Astrocyte of the spinal cord (primary cell): ENCODE measurements around the gene SAPCD2.

Experiments
- DNase-seq: peaks from one replicate; pipeline ENCODE4 v3.0.0; 2011; ENCODE audit warnings: low read depth, low spot score
- H3K4me3 ChIP-seq: 2 replicates; pipeline ENCODE4 v1.5.1; 2011; ENCODE audit warnings: low read depth, mild to moderate bottlenecking, low read length, moderate library complexity
- in situ Hi-C: cut with HindIII; loops from 2 replicates; pipeline ENCODE4 v1.10.0; 2017; ENCODE audit warnings: low sequenced_read_pairs
- TF ChIP-seq, protein P1 (sequence below): IDR thresholded peaks from 2 replicates; pipeline ENCODE4 v1.5.1; 2012; ENCODE audit warnings: low read depth, mild to moderate bottlenecking, low read length, inconsistent platforms

SAPCD2 gene

DNA sequence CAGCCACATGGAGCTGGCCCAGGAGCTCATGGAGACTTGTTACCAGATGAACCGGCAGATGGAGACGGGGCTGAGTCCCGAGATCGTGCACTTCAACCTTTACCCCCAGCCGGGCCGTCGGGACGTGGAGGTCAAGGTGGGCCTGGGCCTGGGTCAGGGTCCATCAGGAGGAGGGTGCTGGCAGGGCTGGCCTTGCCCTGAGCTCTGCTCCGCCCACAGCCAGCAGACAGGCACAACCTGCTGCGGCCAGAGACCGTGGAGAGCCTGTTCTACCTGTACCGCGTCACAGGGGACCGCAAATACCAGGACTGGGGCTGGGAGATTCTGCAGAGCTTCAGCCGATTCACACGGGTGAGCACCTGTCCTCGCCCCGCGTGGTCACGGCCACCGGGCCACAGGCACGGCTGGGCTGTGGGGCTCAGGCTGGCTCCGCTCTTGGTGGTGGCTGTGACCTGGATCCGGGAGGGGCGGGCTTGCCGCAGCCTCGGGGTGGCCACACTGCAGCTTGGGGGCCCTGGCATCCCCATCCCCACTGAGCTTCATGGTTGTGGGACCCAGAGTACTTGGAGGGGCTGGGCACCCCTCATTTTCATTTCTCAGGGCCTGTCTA, 37.1 kb upstream of the SAPCD2 start:
- no peak for DNase-seq
- H3K4me3 ChIP-seq, result no peak overlapping the region
- in situ Hi-C loops, result no loop called here
- TF ChIP-seq, protein P1, sequence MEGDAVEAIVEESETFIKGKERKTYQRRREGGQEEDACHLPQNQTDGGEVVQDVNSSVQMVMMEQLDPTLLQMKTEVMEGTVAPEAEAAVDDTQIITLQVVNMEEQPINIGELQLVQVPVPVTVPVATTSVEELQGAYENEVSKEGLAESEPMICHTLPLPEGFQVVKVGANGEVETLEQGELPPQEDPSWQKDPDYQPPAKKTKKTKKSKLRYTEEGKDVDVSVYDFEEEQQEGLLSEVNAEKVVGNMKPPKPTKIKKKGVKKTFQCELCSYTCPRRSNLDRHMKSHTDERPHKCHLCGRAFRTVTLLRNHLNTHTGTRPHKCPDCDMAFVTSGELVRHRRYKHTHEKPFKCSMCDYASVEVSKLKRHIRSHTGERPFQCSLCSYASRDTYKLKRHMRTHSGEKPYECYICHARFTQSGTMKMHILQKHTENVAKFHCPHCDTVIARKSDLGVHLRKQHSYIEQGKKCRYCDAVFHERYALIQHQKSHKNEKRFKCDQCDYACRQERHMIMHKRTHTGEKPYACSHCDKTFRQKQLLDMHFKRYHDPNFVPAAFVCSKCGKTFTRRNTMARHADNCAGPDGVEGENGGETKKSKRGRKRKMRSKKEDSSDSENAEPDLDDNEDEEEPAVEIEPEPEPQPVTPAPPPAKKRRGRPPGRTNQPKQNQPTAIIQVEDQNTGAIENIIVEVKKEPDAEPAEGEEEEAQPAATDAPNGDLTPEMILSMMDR, result no peak

DNA sequence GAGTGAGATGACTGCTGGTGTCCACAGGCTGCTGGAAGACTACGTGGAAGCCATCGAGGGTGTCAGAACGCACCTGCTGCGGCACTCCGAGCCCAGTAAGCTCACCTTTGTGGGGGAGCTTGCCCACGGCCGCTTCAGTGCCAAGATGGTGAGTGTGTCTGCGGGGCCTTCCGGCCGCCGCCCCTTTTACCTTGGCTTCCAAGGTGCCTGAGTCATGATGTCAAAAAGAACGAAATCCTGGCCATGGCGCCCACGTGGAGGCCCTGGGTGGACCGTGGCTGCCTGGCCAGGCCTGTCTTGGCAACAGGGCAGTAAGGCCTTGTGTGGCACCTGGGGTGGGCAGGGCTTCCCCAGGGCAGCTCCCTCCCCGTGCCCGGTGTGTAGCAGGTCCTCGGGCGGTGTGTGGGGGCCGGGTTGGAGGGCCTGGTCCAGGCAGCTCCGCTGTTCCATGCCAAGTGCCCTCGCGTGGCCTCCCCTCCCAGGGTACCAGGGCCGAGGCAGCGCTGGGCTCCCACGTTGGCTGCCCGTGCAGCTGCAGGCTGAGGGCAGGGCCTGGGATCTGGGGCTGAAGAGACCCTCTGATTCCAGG, 36.4 kb upstream of the SAPCD2 start:
- in situ Hi-C loops, result no loop called here
- no peak overlapping the region for H3K4me3 ChIP-seq
- no peak for DNase-seq
- TF ChIP-seq, protein P1, result no peak

DNA sequence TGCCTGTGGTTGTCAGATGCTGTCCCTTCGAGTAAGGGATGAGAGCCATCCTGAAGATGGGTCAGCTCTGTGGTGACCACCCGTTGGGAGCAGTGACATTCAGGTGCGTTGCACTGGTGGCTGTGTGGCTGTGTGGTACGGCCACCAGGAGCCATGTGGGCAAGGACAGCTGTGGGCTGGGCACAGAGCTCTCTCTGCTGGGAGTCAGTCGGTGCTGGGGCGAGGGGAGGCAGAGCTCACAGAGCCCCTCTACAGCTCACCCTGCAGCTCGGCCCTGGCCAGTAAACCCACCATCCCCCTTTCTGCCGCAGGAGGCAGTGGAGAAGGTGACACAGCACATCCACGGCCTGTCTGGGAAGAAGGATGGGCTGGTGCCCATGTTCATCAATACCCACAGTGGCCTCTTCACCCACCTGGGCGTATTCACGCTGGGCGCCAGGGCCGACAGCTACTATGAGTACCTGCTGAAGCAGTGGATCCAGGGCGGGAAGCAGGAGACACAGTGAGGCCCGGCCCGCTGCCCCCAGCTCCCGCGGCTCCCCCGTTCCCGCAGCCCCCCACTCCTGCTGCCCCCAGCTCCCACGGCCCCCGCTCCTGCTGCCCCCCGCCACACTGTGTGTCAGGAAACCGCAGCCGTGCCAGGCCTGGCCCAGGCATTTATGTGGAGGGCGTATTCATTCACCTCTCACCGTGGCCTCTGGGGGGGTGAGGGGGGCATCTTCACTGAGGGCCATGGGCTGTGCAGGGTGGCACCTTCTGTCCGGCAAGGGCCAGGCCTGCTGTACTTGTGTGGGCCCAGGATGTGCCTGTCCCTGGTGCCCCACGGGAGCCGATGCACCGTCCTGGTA, 35.7 kb upstream of the SAPCD2 start:
- TF ChIP-seq, protein P1, result no peak
- no peak overlapping the region for H3K4me3 ChIP-seq
- no peak for DNase-seq
- in situ Hi-C loops, result no loop called here

DNA sequence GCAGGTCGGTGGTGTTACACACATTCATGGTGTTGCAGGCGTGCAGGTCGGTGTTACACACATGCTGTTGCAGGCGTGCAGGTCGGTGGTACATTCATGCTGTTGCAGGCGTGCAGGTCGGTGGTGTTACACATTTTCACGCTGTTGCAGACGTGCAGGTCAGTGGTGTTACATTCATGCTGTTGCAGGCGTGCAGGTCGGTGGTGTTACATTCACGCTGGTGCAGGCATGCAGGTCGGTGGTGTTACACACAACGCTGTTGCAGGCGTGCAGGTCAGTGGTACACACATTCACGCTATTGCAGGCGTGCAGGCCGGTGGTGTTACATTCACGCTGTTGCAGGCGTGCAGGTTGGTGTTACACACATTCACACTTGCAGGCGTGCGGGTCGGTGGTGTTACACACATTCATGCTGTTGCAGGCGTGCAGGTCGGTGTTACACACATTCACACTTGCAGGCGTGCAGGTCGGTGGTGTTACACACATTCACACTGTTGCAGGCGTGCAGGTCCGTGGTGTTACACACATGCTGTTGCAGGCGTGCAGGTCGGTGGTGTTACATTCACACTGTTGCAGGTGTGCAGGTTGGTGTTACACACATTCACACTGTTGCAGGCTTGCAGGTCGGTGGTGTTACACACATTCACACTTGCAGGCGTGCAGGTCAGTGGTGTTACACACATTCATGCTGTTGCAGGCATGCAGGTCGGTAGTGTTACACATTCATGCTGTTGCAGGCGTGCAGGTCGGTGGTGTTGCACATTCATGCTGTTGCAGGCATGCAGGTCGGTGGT, 33.0 kb upstream of the SAPCD2 start:
- TF ChIP-seq, protein P1, result no peak
- no peak overlapping the region for H3K4me3 ChIP-seq
- in situ Hi-C loops, result no loop called here
- no peak for DNase-seq

DNA sequence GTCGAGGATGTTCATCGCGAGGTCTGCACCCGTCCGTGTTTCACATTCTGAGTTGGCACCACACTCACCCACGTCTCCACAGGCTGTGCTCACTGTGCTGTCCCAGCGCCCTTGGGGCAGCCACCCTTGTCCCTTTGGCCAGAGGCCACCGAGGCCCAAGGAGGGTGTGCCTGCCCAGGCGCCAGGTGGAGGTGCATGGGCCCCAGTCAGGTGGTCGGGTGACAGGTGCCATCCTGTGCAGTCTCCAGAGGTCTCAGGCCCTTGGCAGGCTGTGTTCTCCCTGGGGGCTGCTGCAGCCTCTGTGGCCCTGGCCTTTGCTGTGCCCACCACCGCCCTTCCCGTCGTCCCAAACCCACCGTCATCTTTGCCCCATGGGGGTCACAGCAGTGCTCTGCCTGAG, 28.9 kb upstream of the SAPCD2 start:
- no peak for DNase-seq
- in situ Hi-C loops, result no loop called here
- no peak overlapping the region for H3K4me3 ChIP-seq
- TF ChIP-seq, protein P1, result no peak

DNA sequence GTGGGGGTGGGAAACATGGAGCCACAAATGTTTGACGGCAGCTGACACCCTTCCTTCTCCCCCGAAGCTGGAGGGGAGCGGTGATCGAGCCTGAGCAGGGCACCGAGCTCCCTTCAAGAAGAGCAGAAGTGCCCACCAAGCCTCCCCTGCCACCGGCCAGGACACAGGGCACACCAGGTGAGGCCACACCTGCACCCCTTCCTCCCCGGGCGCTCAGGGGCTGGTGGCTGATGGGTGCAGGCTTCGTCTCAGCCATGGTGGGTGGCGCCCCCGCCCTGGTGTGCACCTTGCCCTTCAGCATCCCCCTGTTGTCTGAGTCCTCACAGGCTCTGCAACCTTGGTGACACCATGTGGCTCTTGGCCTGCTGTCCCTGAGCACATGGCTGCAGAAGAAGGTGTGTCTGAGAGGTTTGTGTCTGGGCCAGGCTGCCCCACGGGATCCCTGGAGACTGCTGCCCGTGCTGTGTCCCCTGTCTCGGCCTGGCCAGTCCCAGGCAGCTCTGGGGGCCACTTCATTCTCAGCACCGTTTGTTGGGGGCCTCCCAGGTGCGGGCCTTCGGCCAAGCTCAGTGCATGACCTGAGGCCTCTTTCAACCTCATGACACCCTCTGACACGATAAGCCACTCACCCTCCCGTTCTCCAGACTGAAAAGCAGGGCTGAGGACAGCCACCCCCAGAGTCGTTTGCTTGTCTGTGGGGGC, 27.6 kb upstream of the SAPCD2 start:
- TF ChIP-seq, protein P1, result no peak
- no peak for DNase-seq
- H3K4me3 ChIP-seq, result no peak overlapping the region
- in situ Hi-C loops, result no loop called here
